Left lung (tissue), 10 donors: ENCODE results near the gene RSRC1. TPM values are rescaled to one million over a fixed set of nuclear protein-coding genes. Genes with fewer than 3 reads are reported as not detected.
"Not testable (repeated sequence)": the region's sequence is repeated elsewhere in the genome, so short reads cannot be mapped to it uniquely, and the experiment has no call there.

Experiments used
- ATAC-seq: fragments of 200-7000 bp; cut with Tn5 transposase; one replicate; pipeline ENCODE4 v1.9.1; 2020; ENCODE audit warnings: moderate library complexity
- DNase-seq, 4 donors: peaks; one replicate each; pipeline ENCODE4 v3.0.0-alpha.2; 2013 to 2020
- H3K27ac ChIP-seq, 2 donors: fragments of 200-600 bp; sonication (generic) in 1 of 2; one replicate each; pipeline versions ENCODE4 v1.5.0 to v1.8.0; 2020 to 2021
- H3K27me3 ChIP-seq, 2 donors: fragments of 200-600 bp; sonication (generic) in 1 of 2; one replicate each; pipeline versions ENCODE4 v1.5.0 to v1.8.0; 2020 to 2021
- H3K36me3 ChIP-seq, 2 donors: fragments of 200-600 bp; sonication (generic) in 1 of 2; one replicate each; pipeline versions ENCODE4 v1.5.0 to v1.8.0; 2020 to 2021
- H3K4me1 ChIP-seq, 2 donors: fragments of 200-600 bp; one replicate each; pipeline ENCODE4 v1.8.0; 2021
- H3K4me3 ChIP-seq, 2 donors: fragments of 200-600 bp; sonication (generic) in 1 of 2; one replicate each; pipeline versions ENCODE4 v1.5.0 to v1.8.0; 2020 to 2021; ENCODE audit warnings: mild to moderate bottlenecking in 1 of 2
- H3K9me3 ChIP-seq, 2 donors: fragments of 200-600 bp; sonication (generic) in 1 of 2; one replicate each; pipeline versions ENCODE4 v1.5.0 to v1.8.0; 2020 to 2021
- intact Hi-C, 2 donors: fragments of 100-400 bp; cut with DNase I; formaldehyde crosslinking; loops; one replicate each; pipeline versions ENCODE4 v1.11.2 to v1.14.2; 2022
- polyA plus RNA-seq, 6 donors: library from polyadenylated mRNA; unstranded; fragments of 120-200 nt; gene quantifications; one replicate each; pipeline ENCODE4 v1.2.1, GENCODE V29; 2013; ENCODE audit not compliant: insufficient read length in 6 of 6
- total RNA-seq, 2 donors: library from RNA; stranded (reverse); fragmentation: NEBNext Ultra II Directional; extraction: Animal tissue kit (Norgen Biotek cat#: 25700); gene quantifications; one replicate each; pipeline ENCODE4 v1.2.1, GENCODE V29; 2021
- TF ChIP-seq, protein P1 (sequence below), 2 donors: fragments of 200-600 bp; sonication (generic) in 1 of 2; IDR thresholded peaks; one replicate each; pipeline versions ENCODE4 v1.5.0 to v1.8.0; 2021; ENCODE audit warnings: antibody characterized with exemption in 2 of 2
- donor health status: DM: no; HTN: yes; CAD: no.
- donor health status: DM: no; HTN: no; CAD: no.

The RSRC1 gene
- total and polyA plus RNA-seq, 8 donors: 23.7 to 30.7 (median 27.6) TPM

DNA sequence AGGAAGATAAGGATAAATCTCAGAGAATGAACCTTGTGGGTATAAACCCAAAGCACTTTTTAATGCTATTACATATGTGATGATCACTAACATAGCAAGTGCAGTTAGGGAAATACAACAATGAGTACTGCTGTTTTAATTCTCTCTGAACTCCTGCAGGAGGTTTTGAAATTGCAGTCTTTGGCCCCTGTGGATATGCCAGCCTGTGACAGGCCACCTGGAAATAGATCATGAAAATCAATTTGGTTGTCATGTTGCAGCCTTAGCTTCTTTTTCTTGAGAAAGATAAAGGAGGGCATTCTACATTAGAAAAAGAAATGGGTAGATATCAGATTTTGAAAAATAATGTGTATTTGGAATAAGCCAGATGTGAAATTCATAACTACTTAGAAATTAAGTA is 103.6 kb downstream of the RSRC1 start:
- ATAC-seq: no peak
- H3K4me1 ChIP-seq: no peaks in the 10 kb centered on the region
- intact Hi-C loops: no loop called here
- no peak for DNase-seq
- H3K4me3 ChIP-seq: no peak overlapping the region
- no peaks in the 10 kb centered on the region for H3K36me3 ChIP-seq
- TF ChIP-seq, protein P1, sequence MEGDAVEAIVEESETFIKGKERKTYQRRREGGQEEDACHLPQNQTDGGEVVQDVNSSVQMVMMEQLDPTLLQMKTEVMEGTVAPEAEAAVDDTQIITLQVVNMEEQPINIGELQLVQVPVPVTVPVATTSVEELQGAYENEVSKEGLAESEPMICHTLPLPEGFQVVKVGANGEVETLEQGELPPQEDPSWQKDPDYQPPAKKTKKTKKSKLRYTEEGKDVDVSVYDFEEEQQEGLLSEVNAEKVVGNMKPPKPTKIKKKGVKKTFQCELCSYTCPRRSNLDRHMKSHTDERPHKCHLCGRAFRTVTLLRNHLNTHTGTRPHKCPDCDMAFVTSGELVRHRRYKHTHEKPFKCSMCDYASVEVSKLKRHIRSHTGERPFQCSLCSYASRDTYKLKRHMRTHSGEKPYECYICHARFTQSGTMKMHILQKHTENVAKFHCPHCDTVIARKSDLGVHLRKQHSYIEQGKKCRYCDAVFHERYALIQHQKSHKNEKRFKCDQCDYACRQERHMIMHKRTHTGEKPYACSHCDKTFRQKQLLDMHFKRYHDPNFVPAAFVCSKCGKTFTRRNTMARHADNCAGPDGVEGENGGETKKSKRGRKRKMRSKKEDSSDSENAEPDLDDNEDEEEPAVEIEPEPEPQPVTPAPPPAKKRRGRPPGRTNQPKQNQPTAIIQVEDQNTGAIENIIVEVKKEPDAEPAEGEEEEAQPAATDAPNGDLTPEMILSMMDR (IDR thresholded peaks at IDR 0.05): no peak
- H3K27me3 ChIP-seq: no peaks in the 10 kb centered on the region
- no peak overlapping the region for H3K27ac ChIP-seq
- H3K9me3 ChIP-seq: no peaks in the 10 kb centered on the region

DNA sequence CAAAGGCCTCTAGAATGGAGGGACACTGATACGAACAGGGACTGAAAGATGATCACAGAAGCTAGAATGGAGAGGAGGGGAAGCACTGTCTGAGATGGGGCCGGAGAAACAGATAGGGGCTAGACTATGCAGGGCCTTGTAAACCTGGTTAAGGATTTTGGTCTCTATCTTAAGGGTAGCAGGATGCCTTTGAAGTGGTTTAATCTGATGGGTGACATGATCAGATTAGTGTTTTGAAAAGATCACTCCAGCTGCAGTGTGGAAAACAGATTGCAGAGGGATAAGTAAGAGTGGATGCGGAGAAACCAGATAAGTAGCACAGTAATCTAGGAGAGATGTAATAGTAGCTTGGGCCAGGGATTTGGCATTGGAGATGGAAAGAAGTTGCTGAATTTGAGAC is 108.1 kb downstream of the RSRC1 start:
- ATAC-seq (no peak), DNase-seq (no peak)
- Histone ChIP-seq H3K9me3 (no peaks in the 10 kb centered on the region), H3K27ac (no peak overlapping the region), H3K27me3 (no peaks in the 10 kb centered on the region), H3K4me1 (no peaks in the 10 kb centered on the region), H3K36me3 (no peaks in the 10 kb centered on the region), H3K4me3 (no peak overlapping the region)
- intact Hi-C loops: no loop called here
- TF ChIP-seq, protein P1 (IDR thresholded peaks at IDR 0.05): no peak

DNA sequence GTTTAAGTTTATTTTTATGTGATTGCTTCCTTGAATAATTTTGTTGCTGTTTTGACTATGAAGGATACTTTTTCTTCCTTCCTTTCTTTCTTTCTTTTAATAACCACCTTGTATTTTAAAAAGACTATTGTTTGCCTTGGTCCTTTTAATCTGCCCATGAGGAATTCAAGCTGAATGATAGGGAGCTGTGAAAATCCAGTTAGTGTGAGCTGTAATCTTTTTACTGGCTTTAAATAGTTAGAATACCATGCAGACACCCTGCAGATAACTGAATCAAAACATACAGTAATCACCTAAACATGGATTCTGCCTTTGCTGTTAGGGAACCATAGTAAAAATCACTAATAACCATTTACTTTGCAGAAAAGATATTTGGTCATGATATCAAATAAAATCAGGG is 110.7 kb downstream of the RSRC1 start:
- no peaks in the 10 kb centered on the region for H3K9me3 ChIP-seq
- TF ChIP-seq, protein P1 (IDR thresholded peaks at IDR 0.05): no peak
- intact Hi-C loops: no loop called here

DNA sequence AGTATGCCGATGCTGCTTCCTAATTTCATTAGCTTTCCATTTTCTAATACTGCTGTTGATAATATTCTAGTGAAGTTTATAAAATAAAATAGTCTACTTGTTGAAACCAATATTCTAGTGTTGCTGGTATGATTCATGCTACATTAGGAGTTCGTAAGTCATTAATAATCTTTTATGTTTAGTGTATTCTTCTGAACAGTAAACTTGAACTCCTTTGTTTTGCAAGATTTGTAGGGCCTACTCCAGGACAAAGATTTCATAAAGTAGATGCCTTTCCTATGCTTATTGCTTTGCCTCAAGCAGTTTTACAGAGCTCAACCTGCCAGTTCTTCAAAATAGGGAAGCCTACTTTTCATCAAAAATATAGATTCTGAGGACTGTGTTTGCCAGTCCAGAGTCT is 111.5 kb downstream of the RSRC1 start:
- Histone ChIP-seq H3K36me3 (no peaks in the 10 kb centered on the region), H3K4me3 (no peak overlapping the region), H3K27me3 (no peaks in the 10 kb centered on the region), H3K9me3 (no peaks in the 10 kb centered on the region), H3K27ac (no peak overlapping the region), H3K4me1 (no peaks in the 10 kb centered on the region)
- intact Hi-C loops: no loop called here
- ATAC-seq: no peak
- no peak for DNase-seq
- TF ChIP-seq, protein P1 (IDR thresholded peaks at IDR 0.05): no peak

More for the DNA sequence above, 110.7 kb downstream of the RSRC1 start:
- no peaks in the 10 kb centered on the region for H3K27me3 ChIP-seq
- H3K4me3 ChIP-seq: no peak overlapping the region
- no peaks in the 10 kb centered on the region for H3K4me1 ChIP-seq
- H3K27ac ChIP-seq: no peak overlapping the region
- no peak for DNase-seq
- no peaks in the 10 kb centered on the region for H3K36me3 ChIP-seq
- no peak for ATAC-seq

DNA sequence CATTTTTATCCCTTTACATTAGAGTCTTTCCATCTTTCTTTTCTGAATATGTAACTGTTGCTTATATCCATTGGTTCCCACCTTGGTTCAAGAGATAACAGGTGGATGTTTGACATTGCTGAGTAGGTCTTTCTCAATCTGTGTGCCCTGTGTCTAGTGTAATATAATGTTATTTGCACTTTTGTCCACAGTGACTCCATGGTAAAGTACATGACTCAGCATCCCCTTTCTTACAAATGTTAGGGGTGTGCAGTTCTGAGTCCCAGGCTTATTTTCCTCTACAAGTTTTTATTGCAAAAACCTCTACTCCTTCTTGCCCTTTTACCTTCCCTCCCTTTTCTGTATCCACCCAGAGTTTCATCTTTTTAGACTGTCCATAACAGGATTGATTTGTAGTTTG is 116.5 kb downstream of the RSRC1 start:
- ATAC-seq: no peak
- intact Hi-C loops: no loop called here

DNA sequence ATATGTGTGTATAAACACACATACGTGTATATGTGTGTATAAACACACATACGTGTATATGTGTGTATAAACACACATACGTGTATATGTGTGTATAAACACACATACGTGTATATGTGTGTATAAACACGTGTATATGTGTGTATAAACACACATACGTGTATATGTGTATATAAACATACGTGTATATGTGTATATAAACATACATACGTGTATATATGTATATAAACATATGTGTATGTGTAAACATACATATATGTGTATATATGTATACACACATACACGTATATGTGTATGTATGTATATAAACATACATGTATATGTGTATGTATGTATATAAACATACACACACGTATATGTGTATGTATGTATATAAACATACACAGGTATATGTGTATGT is 119.1 kb downstream of the RSRC1 start:
- H3K4me3 ChIP-seq, H3K36me3 ChIP-seq, H3K9me3 ChIP-seq, H3K27ac ChIP-seq, intact Hi-C loops, H3K27me3 ChIP-seq, H3K4me1 ChIP-seq, ATAC-seq, DNase-seq: not testable (repeated sequence)

More for the DNA sequence above, 116.5 kb downstream of the RSRC1 start:
- no peak overlapping the region for H3K4me3 ChIP-seq
- no peaks in the 10 kb centered on the region for H3K4me1 ChIP-seq
- TF ChIP-seq, protein P1 (IDR thresholded peaks at IDR 0.05): no peak
- DNase-seq: no peak
- no peaks in the 10 kb centered on the region for H3K9me3 ChIP-seq
- H3K27ac ChIP-seq: no peak overlapping the region
- H3K27me3 ChIP-seq: no peaks in the 10 kb centered on the region
- H3K36me3 ChIP-seq: peaks cover 0 to 3% of the 10 kb centered on the region in 2 donors
